A549 (cell line): Measurements from ENCODE around the gene RIC3. TPM values are rescaled to one million over a fixed set of nuclear protein-coding genes. Genes with fewer than 3 reads are reported as not detected.

ENCODE experiments used
- ATAC-seq, 2 experiments: fragments of 200-7000 bp in 1 of 2; fragments of >200 bp in 1 of 2; cut with Nextera tagmentation in 1 of 2; cut with Tn5 transposase in 1 of 2; 3 replicates each; pipeline versions ENCODE4 v1.8.0 to v1.9.1; 2018 to 2020; ENCODE audit warnings: mild to moderate bottlenecking in 1 of 2, moderate library complexity in 1 of 2
- CTCF ChIA-PET: fragments of 300-600 bp; sonication (Branson Sonifier 250); formaldehyde crosslinking; extraction: SDS; loops from one replicate; lab custom pipeline; 2021; ENCODE audit warnings: antibody characterized with exemption, inconsistent platforms; lab: Yijun Ruan, JAX
- POLR2A ChIA-PET: fragments of 350-600 bp; formaldehyde crosslinking; extraction: SDS; loops from one replicate; lab custom pipeline; 2021; ENCODE audit warnings: antibody characterized with exemption, inconsistent platforms; lab: Yijun Ruan, JAX
- DNase-seq, 2 experiments: peaks; one replicate each; pipeline versions ENCODE4 v3.0.0 to v3.0.0-alpha.2; 2011 to 2016; ENCODE audit warnings: low read depth in 1 of 2, low spot score in 1 of 2
- FAIRE-seq: peaks from 2 replicates; lab custom pipeline; 2011; peaks lifted over from hg19 to GRCh38; lab: Jason Lieb, UNC
- H3K27ac ChIP-seq, 2 experiments: fragments of >200 bp; sonication (Bioruptor Twin); formaldehyde crosslinking; 3 replicates each; pipeline ENCODE4 v1.5.1; 2016 to 2017
- H3K4me1 ChIP-seq: fragments of >200 bp; sonication (Bioruptor Twin); formaldehyde crosslinking; 3 replicates; pipeline ENCODE4 v1.6.1; 2016
- H3K4me2 ChIP-seq: fragments of >200 bp; sonication (Bioruptor Twin); formaldehyde crosslinking; 3 replicates; pipeline ENCODE4 v1.6.1; 2016
- H3K4me3 ChIP-seq: fragments of >200 bp; sonication (Bioruptor Twin); formaldehyde crosslinking; 3 replicates; pipeline ENCODE4 v1.5.1; 2016
- H3K9me3 ChIP-seq: fragments of >200 bp; sonication (Bioruptor Twin); formaldehyde crosslinking; 3 replicates; pipeline ENCODE4 v1.6.1; 2016
- ATOH8 ChIP-seq: fragments of 250-450 bp; sonication (Bioruptor Pico); IDR thresholded peaks from 2 replicates; pipeline ENCODE4 v1.5.0; 2020; ENCODE audit warnings: low read depth, mild to moderate bottlenecking, moderate library complexity
- BCL3 ChIP-seq: fragments of >200 bp; sonication (Bioruptor Twin); formaldehyde crosslinking; IDR thresholded peaks from 3 replicates; pipeline ENCODE4 v1.6.1; 2016
- CTCF ChIP-seq: fragments of >200 bp; sonication (Bioruptor Twin); formaldehyde crosslinking; IDR thresholded peaks from 3 replicates; pipeline ENCODE4 v1.5.1; 2016
- EHMT2 ChIP-seq: fragments of 200-600 bp; sonication (generic); IDR thresholded peaks from 2 replicates; pipeline ENCODE4 v1.6.1; 2016; ENCODE audit warnings: antibody characterized with exemption, low read depth, mild to moderate bottlenecking, moderate library complexity
- FOSL2 ChIP-seq, 2 experiments: fragments of 450-650 bp in 1 of 2; fragments of >200 bp in 1 of 2; sonication (Bioruptor Twin) in 1 of 2; formaldehyde crosslinking; IDR thresholded peaks; 2 replicates each; pipeline versions ENCODE4 v1.5.0 to v1.6.1; 2016 to 2020; ENCODE audit warnings: mild to moderate bottlenecking in 1 of 2, moderate library complexity in 1 of 2
- HMGXB4 ChIP-seq: fragments of 250-450 bp; sonication (Bioruptor Pico); IDR thresholded peaks from 2 replicates; pipeline ENCODE4 v1.5.0; 2021; ENCODE audit warnings: mild to moderate bottlenecking, moderate library complexity, borderline replicate concordance
- HOXA7 ChIP-seq: fragments of 250-450 bp; sonication (Bioruptor Pico); IDR thresholded peaks from 2 replicates; pipeline ENCODE4 v1.5.0; 2020; ENCODE audit warnings: mild to moderate bottlenecking, moderate library complexity
- NR3C1 ChIP-seq: fragments of >200 bp; sonication (Bioruptor Twin); formaldehyde crosslinking; IDR thresholded peaks from 3 replicates; pipeline ENCODE4 v1.6.1; 2017
- RAD21 ChIP-seq, 2 experiments: fragments of >200 bp in 1 of 2; sonication (Bioruptor Twin) in 1 of 2; formaldehyde crosslinking in 1 of 2; IDR thresholded peaks in 1 of 2; conservative IDR thresholded peaks in 1 of 2; 2 replicates in 1 of 2; 3 replicates in 1 of 2; pipeline ENCODE4 v1.6.1; 2012 to 2018; ENCODE audit warnings: inconsistent platforms in 1 of 2
- RCOR1 ChIP-seq: fragments of 150-350 bp; IDR thresholded peaks from 2 replicates; pipeline ENCODE4 v1.6.1; 2014; ENCODE audit warnings: antibody characterized with exemption, low read length, low read depth
- TFCP2L1 ChIP-seq: fragments of 250-450 bp; sonication (Bioruptor Pico); IDR thresholded peaks from 2 replicates; pipeline ENCODE4 v1.5.0; 2021; ENCODE audit warnings: mild to moderate bottlenecking
- WGBS: methylation state at CpG from one replicate; pipeline ENCODE4 v1.1.6; 2017; ENCODE audit errors: missing lambda C conversion rate; 5-methylcytosine and 5-hydroxymethylcytosine counted together
- polyA plus RNA-seq, 4 experiments: library from polyadenylated mRNA; depleted of rRNA in 3 of 4; stranded (reverse); fragments of >200 nt; fragmentation: RNase III in 1 of 4; extraction: RNeasy Plus Mini Kit Qiagen cat#74134 plus additional on column Dnase treatment in 1 of 4; gene quantifications; 2 replicates in 3 of 4; 3 replicates in 1 of 4; pipeline ENCODE4 v1.2.3, GENCODE V29; 2011 to 2017

RIC3 gene
- polyA plus RNA-seq, 2 of the 4 experiments (the other 2 are of a cell fraction): 1.7 to 3.2 TPM

- FAIRE-seq (no peak), ATAC-seq (peak; percentile 65 to 82), DNase-seq (peak; percentile 34 to 84)
- POLR2A ChIA-PET: no interaction called here
- TF ChIP-seq RAD21 (conservative IDR thresholded peaks at IDR 0.05 in 1 of 2, IDR thresholded peaks at IDR 0.05 in 1 of 2): peak; percentile 44 to 52
- no peak for TF ChIP-seq RCOR1
- peak; percentile 28 for TF ChIP-seq CTCF
- Histone ChIP-seq H3K27ac (no peak overlapping the region), H3K4me3 (no peak overlapping the region), H3K4me2 (no peak overlapping the region), H3K4me1 (peaks cover 18% of the 10 kb centered on the region), H3K9me3 (no peaks in the 10 kb centered on the region)
- WGBS: 42% methylated on average over 3 of the region's 3 CpGs
- CTCF ChIA-PET: interaction anchor here (0.6 to 4.1 kb wide), 9 partner anchors 9 to 236 kb away, joined by 3 to 38 read pairs (median 5); no protein-coding TSS in a partner anchor
Measured at GRCh38 chr11:8070417-8071115, 98.3 kb downstream of the RIC3 start.

- Histone ChIP-seq H3K4me3 (no peak overlapping the region), H3K27ac (no peak overlapping the region), H3K4me2 (no peak overlapping the region), H3K9me3 (no peaks in the 10 kb centered on the region), H3K4me1 (peaks cover 15% of the 10 kb centered on the region)
- CTCF ChIA-PET: interaction anchor here (0.9 to 5.0 kb wide), 6 partner anchors 16 to 117 kb away, joined by 3 to 49 read pairs (median 6); no protein-coding TSS in a partner anchor
- ATAC-seq (no peak), DNase-seq (no peak), FAIRE-seq (no peak)
- TF ChIP-seq FOSL2 (IDR thresholded peaks at IDR 0.05) (no peak), FOSL2 (CRISPR knock-in tag; IDR thresholded peaks at IDR 0.05) (no peak), HOXA7 (CRISPR knock-in tag) (no peak), BCL3 (no peak), EHMT2 (no peak), ATOH8 (CRISPR knock-in tag) (no peak)
- WGBS: 77% methylated on average over 8 of the region's 8 CpGs
- POLR2A ChIA-PET: no interaction called here
Measured at GRCh38 chr11:8069771-8070170, 99.1 kb downstream of the RIC3 start.

GRCh38 chr11:8068605-8069221 lies 100.1 kb downstream of the RIC3 start:
- peak; percentile 60 to 67; a peak in 5 of 6 replicates for ATAC-seq
- 42% methylated on average over 15 of the region's 15 CpGs for WGBS
- FAIRE-seq: no peak
- H3K4me1 ChIP-seq: peaks cover 15% of the 10 kb centered on the region
- DNase-seq: peak; percentile 17 to 27
- no peak overlapping the region for H3K4me3 ChIP-seq
- H3K9me3 ChIP-seq: no peaks in the 10 kb centered on the region
- no peak for TF ChIP-seq HMGXB4 (CRISPR knock-in tag)
- TF ChIP-seq TFCP2L1 (CRISPR knock-in tag): no peak
- TF ChIP-seq NR3C1: no peak
- ChIA-PET POLR2A (no interaction called here), CTCF (interaction anchor here (0.7 to 5.0 kb wide), 7 partner anchors 17 to 283 kb away, joined by 3 to 49 read pairs (median 4); no protein-coding TSS in a partner anchor)
- peak overlapping the region in 1 of 2 experiments; percentile 43; a peak in 2 of 6 replicates for H3K27ac ChIP-seq
- peak overlapping the region; percentile 48 for H3K4me2 ChIP-seq
